K562 (cell line): ENCODE measurements around the gene UPP1. TPM values are rescaled to one million over a fixed set of nuclear protein-coding genes. Genes with fewer than 3 reads are reported as not detected.

Experiments used
- ATAC-seq: fragments of 200-7000 bp; cut with Tn5 transposase; 3 replicates; pipeline ENCODE4 v1.9.1; 2020; ENCODE audit warnings: moderate library complexity
- BruUV-seq: library from RNA; stranded (reverse); fragments of 400-500 nt; replicated peaks from 2 replicates; lab custom pipeline; 2021; lab: Mats Ljungman, UMichigan
- CTCF ChIA-PET: fragments of 300-600 bp; formaldehyde crosslinking; extraction: SDS; loops from one replicate; lab custom pipeline; 2021; ENCODE audit warnings: low intra/inter-chr PET ratio; lab: Yijun Ruan, JAX
- POLR2A ChIA-PET: fragments of 300-600, 350-650 bp; sonication (Branson Sonifier 250); formaldehyde crosslinking; extraction: SDS; loops from one replicate; lab custom pipeline; 2021; ENCODE audit warnings: antibody characterized with exemption, inconsistent platforms; lab: Yijun Ruan, JAX
- DNase-seq, 4 experiments: peaks; one replicate each; pipeline versions ENCODE4 v3.0.0 to v3.0.0-alpha.2; 2011 to 2018; ENCODE audit warnings: low spot score in 3 of 4, mixed read lengths in 3 of 4; ENCODE audit errors: extremely low read depth in 1 of 4
- FAIRE-seq: peaks from 2 replicates; lab custom pipeline; 2011; peaks lifted over from hg19 to GRCh38; lab: Jason Lieb, UNC
- H2AFZ ChIP-seq: 2 replicates; pipeline ENCODE4 v1.6.0; 2011; ENCODE audit warnings: low read depth, low read length, control low read depth, inconsistent platforms
- H3K27ac ChIP-seq: fragments of 200-600 bp; 3 replicates; pipeline ENCODE4 v1.8.0; 2011; ENCODE audit warnings: low read depth, mild to moderate bottlenecking, control low read depth, inconsistent platforms, low read length, moderate library complexity, mixed read lengths; ENCODE audit errors: extremely low read depth
- H3K27me3 ChIP-seq, 2 experiments: fragments of 300-600 bp in 1 of 2; 2 replicates in 1 of 2; 3 replicates in 1 of 2; pipeline versions ENCODE4 v1.6.0 to v1.8.0; 2011; ENCODE audit warnings: inconsistent platforms in 2 of 2, low read length in 2 of 2, mild to moderate bottlenecking in 1 of 2, mixed read lengths in 1 of 2, moderate library complexity in 1 of 2; ENCODE audit not compliant: control insufficient read depth in 2 of 2, insufficient read depth in 2 of 2
- H3K36me3 ChIP-seq: fragments of 300-600 bp; 3 replicates; pipeline ENCODE4 v1.8.0; 2011; ENCODE audit warnings: mild to moderate bottlenecking, low read length, inconsistent platforms; ENCODE audit not compliant: control insufficient read depth, insufficient read depth
- H3K4me1 ChIP-seq, 2 experiments: fragments of 200-600 bp in 1 of 2; replicated peaks in 1 of 2; 2 replicates in 1 of 2; 3 replicates in 1 of 2; pipeline versions ENCODE4 v1.5.1 to v1.8.0; 2011; ENCODE audit warnings: inconsistent platforms in 2 of 2, low read length in 2 of 2, mild to moderate bottlenecking in 1 of 2, mixed read lengths in 1 of 2, moderate library complexity in 1 of 2; ENCODE audit not compliant: control insufficient read depth in 2 of 2, insufficient read depth in 2 of 2
- H3K4me2 ChIP-seq: 2 replicates; pipeline ENCODE4 v1.6.1; 2011; ENCODE audit warnings: low read length, control low read depth, inconsistent platforms, mixed read lengths; ENCODE audit not compliant: insufficient read depth
- H3K4me3 ChIP-seq: fragments of 200-600 bp; sonication (generic), shearing (Covaris generic); 2 replicates; pipeline ENCODE4 v1.5.1; 2016; ENCODE audit warnings: control low read depth, inconsistent platforms
- H3K79me2 ChIP-seq: fragments of 200-600 bp; 3 replicates; pipeline ENCODE4 v1.8.0; 2011; ENCODE audit warnings: low read length, inconsistent platforms; ENCODE audit not compliant: control insufficient read depth, insufficient read depth
- H3K9ac ChIP-seq, 2 experiments: 2 replicates each; pipeline versions ENCODE4 v1.6.0 to v1.6.1; 2011; ENCODE audit warnings: low read depth in 2 of 2, low read length in 2 of 2, control low read depth in 1 of 2, inconsistent platforms in 1 of 2, mild to moderate bottlenecking in 1 of 2, mixed read lengths in 1 of 2; ENCODE audit not compliant: insufficient read depth in 1 of 2
- H3K9me1 ChIP-seq: one replicate; pipeline ENCODE4 v1.6.0; 2011; ENCODE audit warnings: inconsistent platforms, mild to moderate bottlenecking, low read length, moderate library complexity; ENCODE audit not compliant: control insufficient read depth, insufficient read depth
- H3K9me3 ChIP-seq: replicated peaks from 2 replicates; pipeline ENCODE4 v1.5.1; 2011; ENCODE audit warnings: low read depth, low read length, inconsistent platforms; ENCODE audit not compliant: control insufficient read depth, insufficient read depth
- H4K20me1 ChIP-seq: replicated peaks from 2 replicates; pipeline ENCODE4 v1.6.1; 2011; ENCODE audit warnings: low read length, inconsistent platforms, mixed read lengths; ENCODE audit not compliant: control insufficient read depth, insufficient read depth
- ARID1B ChIP-seq: fragments of 450-650 bp; IDR thresholded peaks from 2 replicates; pipeline ENCODE4 v1.6.1; 2016; ENCODE audit warnings: antibody characterized with exemption, mild to moderate bottlenecking, inconsistent platforms
- CHCHD3 ChIP-seq: fragments of 250-450 bp; sonication (Bioruptor Pico); IDR thresholded peaks from 2 replicates; pipeline ENCODE4 v2.1.2; 2022; ENCODE audit warnings: mild to moderate bottlenecking
- CREB1 ChIP-seq, 2 experiments: sonication (generic) in 1 of 2; formaldehyde crosslinking in 1 of 2; IDR thresholded peaks; 2 replicates each; pipeline versions ENCODE4 v1.6.1 to v1.8.0; 2012 to 2022; ENCODE audit warnings: inconsistent platforms in 1 of 2, mild to moderate bottlenecking in 1 of 2, missing genetic modification reagents in 1 of 2, moderate library complexity in 1 of 2
- EWSR1 ChIP-seq: fragments of 450-650 bp; IDR thresholded peaks from 2 replicates; pipeline ENCODE4 v1.6.1; 2018; ENCODE audit warnings: borderline replicate concordance, mild to moderate bottlenecking, low read depth, moderate library complexity; ENCODE audit not compliant: partially characterized antibody
- ILF3 ChIP-seq: fragments of 450-650 bp; IDR thresholded peaks from 2 replicates; pipeline ENCODE4 v1.6.1; 2018; ENCODE audit warnings: antibody characterized with exemption, mild to moderate bottlenecking, moderate library complexity, borderline replicate concordance
- MED1 ChIP-seq: sonication (generic); formaldehyde crosslinking; IDR thresholded peaks from 2 replicates; pipeline ENCODE4 v1.8.1; 2023; ENCODE audit warnings: missing genetic modification reagents, borderline replicate concordance
- MTA2 ChIP-seq: fragments of 450-650 bp; IDR thresholded peaks from 2 replicates; pipeline ENCODE4 v1.6.1; 2016; ENCODE audit warnings: low read depth
- TAF9B ChIP-seq: fragments of 450-650 bp; IDR thresholded peaks from 2 replicates; pipeline ENCODE4 v1.6.1; 2018; ENCODE audit warnings: mild to moderate bottlenecking; ENCODE audit not compliant: partially characterized antibody
- ZNF785 ChIP-seq: fragments of 250-450 bp; sonication (Bioruptor Pico); IDR thresholded peaks from 2 replicates; pipeline ENCODE4 v1.4.0; 2020; ENCODE audit warnings: mild to moderate bottlenecking
- WGBS: fragments of 100-300 bp; shearing (Covaris generic); methylation state at CpG from one replicate; pipeline ENCODE4 v1.1.6; 2016; ENCODE audit warnings: low coverage, mixed read lengths; ENCODE audit not compliant: insufficient coverage; ENCODE audit errors: missing lambda C conversion rate; 5-methylcytosine and 5-hydroxymethylcytosine counted together
- in situ Hi-C: fragments of 300-500 bp; cut with MboI; formaldehyde crosslinking; loops from 4 replicates; pipeline ENCODE4 v1.15.0; 2018; ENCODE audit warnings: inconsistent platforms, mixed read lengths
- intact Hi-C: fragments of 100-400 bp; cut with micrococcal nuclease; formaldehyde crosslinking; loops from 2 replicates; pipeline ENCODE4 v1.14.2; 2022
- polyA plus RNA-seq, 8 experiments: library from polyadenylated mRNA; depleted of rRNA in 4 of 8; stranded (reverse) in 5 of 8; unstranded in 3 of 8; fragments of >200 nt; fragmentation: Nextera tagmentation in 2 of 8; fragmentation: Illumina TruSeq in 1 of 8; extraction: Ambion mirVana in 2 of 8; extraction: Trizol in 1 of 8; gene quantifications; 2 replicates each; pipeline versions ENCODE4 v1.2.1 to v1.2.3, GENCODE V29; 2011 to 2014; ENCODE audit warnings: inconsistent platforms in 1 of 8, missing spikeins in 1 of 8
- total RNA-seq, 7 experiments: library from RNA; depleted of rRNA in 6 of 7; stranded (reverse); fragments of >200 nt in 6 of 7; fragmentation: Illumina TruSeq in 2 of 7; extraction: Trizol in 2 of 7; gene quantifications; 2 replicates each; pipeline versions ENCODE4 v1.2.1 to v1.2.3, GENCODE V29; 2011 to 2021; ENCODE audit warnings: low replicate concordance in 1 of 7
- TF ChIP-seq, protein P1 (sequence below), 2 experiments: fragments of 450-650 bp; formaldehyde crosslinking in 1 of 2; IDR thresholded peaks; 2 replicates each; pipeline versions ENCODE4 v1.4.0 to v1.6.1; 2014 to 2020; ENCODE audit warnings: mild to moderate bottlenecking in 2 of 2, borderline replicate concordance in 1 of 2, low read depth in 1 of 2
- TF ChIP-seq, protein P2 (sequence below): sonication (generic); formaldehyde crosslinking; IDR thresholded peaks from 2 replicates; pipeline ENCODE4 v1.9.0; 2022; ENCODE audit warnings: mild to moderate bottlenecking, missing genetic modification reagents
- TF ChIP-seq, protein P3 (sequence below): fragments of 450-650 bp; conservative IDR thresholded peaks from 2 replicates; pipeline ENCODE4 v1.6.1; 2016; ENCODE audit warnings: missing genetic modification characterization, low read depth, mild to moderate bottlenecking, control low read depth, missing compliant biosample characterization

The UPP1 gene
- total and polyA plus RNA-seq, 9 of the 15 experiments (the other 6 are each of a cell fraction or from before 2014, with no cell fraction given) = 0.38 to 2.4 (median 0.61) TPM

DNA sequence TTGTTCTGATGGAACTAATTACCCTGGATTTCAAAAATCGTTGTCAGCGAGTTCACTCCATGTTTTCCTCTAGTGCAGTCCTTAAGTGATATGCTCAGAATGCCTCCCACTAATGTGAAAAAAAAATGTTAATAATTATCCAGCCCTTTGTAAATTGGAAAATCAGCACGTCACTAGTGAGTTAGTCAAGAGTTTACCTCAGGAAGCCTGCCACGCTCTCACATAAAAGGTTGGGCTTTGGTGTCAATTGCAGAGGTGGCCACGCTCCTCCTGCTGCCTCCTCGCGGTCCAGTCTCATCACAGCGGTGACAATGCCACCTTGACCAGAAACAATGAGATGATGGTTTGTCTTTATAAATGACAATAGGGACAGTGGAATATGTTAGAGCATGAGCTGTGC lies 22.5 kb downstream of the UPP1 start:
- H3K4me3 ChIP-seq = no peak overlapping the region
- FAIRE-seq = no peak
- peaks cover 0 to 4% of the 10 kb centered on the region in 2 experiments; a peak in 1 of 5 replicates for H3K4me1 ChIP-seq
- 3% methylated on average over 8 of the region's 8 CpGs for WGBS
- BruUV-seq = no TSS peak
- peaks cover 0 to 32% of the 10 kb centered on the region in 2 experiments; a peak in 2 of 5 replicates for H3K27me3 ChIP-seq
- H2AFZ ChIP-seq = no peak overlapping the region
- H3K9me3 ChIP-seq = no peaks in the 10 kb centered on the region
- H3K36me3 ChIP-seq = no peaks in the 10 kb centered on the region
- H3K4me2 ChIP-seq = no peak overlapping the region
- no peaks in the 10 kb centered on the region for H3K9me1 ChIP-seq
- POLR2A ChIA-PET = no interaction called here
- no peak overlapping the region for H3K9ac ChIP-seq
- CTCF ChIA-PET = interaction anchor here (5.2 kb wide), 1 partner anchor 166 kb away, joined by 39 read pairs; no protein-coding TSS in a partner anchor
- peaks cover 5% of the 10 kb centered on the region for H4K20me1 ChIP-seq
- intact Hi-C loops (loop anchor here (10.0 kb wide), 1 partner anchor 847 kb away; no protein-coding TSS in a partner anchor), in situ Hi-C loops (loop anchor here (5.0 kb wide), 1 partner anchor 169 kb away; no protein-coding TSS in a partner anchor)
- H3K79me2 ChIP-seq = no peaks in the 10 kb centered on the region
- no peak for ATAC-seq
- DNase-seq = no peak
- no peak overlapping the region for H3K27ac ChIP-seq
- TF ChIP-seq ARID1B = no peak
- TF ChIP-seq ILF3 = no peak
- TF ChIP-seq, protein P1, sequence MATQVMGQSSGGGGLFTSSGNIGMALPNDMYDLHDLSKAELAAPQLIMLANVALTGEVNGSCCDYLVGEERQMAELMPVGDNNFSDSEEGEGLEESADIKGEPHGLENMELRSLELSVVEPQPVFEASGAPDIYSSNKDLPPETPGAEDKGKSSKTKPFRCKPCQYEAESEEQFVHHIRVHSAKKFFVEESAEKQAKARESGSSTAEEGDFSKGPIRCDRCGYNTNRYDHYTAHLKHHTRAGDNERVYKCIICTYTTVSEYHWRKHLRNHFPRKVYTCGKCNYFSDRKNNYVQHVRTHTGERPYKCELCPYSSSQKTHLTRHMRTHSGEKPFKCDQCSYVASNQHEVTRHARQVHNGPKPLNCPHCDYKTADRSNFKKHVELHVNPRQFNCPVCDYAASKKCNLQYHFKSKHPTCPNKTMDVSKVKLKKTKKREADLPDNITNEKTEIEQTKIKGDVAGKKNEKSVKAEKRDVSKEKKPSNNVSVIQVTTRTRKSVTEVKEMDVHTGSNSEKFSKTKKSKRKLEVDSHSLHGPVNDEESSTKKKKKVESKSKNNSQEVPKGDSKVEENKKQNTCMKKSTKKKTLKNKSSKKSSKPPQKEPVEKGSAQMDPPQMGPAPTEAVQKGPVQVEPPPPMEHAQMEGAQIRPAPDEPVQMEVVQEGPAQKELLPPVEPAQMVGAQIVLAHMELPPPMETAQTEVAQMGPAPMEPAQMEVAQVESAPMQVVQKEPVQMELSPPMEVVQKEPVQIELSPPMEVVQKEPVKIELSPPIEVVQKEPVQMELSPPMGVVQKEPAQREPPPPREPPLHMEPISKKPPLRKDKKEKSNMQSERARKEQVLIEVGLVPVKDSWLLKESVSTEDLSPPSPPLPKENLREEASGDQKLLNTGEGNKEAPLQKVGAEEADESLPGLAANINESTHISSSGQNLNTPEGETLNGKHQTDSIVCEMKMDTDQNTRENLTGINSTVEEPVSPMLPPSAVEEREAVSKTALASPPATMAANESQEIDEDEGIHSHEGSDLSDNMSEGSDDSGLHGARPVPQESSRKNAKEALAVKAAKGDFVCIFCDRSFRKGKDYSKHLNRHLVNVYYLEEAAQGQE (IDR thresholded peaks at IDR 0.05; ENCODE audit: borderline replicate concordance) = no peak
- TF ChIP-seq, protein P1 (CRISPR knock-in tag; IDR thresholded peaks at IDR 0.05; ENCODE audit: low read depth) = no peak
- TF ChIP-seq MTA2 = no peak
- TF ChIP-seq CHCHD3 (CRISPR knock-in tag) = no peak
- TF ChIP-seq, protein P2, sequence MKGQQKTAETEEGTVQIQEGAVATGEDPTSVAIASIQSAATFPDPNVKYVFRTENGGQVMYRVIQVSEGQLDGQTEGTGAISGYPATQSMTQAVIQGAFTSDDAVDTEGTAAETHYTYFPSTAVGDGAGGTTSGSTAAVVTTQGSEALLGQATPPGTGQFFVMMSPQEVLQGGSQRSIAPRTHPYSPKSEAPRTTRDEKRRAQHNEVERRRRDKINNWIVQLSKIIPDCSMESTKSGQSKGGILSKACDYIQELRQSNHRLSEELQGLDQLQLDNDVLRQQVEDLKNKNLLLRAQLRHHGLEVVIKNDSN = no peak
- no peak for TF ChIP-seq CREB1 (IDR thresholded peaks at IDR 0.05)
- TF ChIP-seq CREB1 (CRISPR knock-in tag; IDR thresholded peaks at IDR 0.05) = no peak
- TF ChIP-seq, protein P3, sequence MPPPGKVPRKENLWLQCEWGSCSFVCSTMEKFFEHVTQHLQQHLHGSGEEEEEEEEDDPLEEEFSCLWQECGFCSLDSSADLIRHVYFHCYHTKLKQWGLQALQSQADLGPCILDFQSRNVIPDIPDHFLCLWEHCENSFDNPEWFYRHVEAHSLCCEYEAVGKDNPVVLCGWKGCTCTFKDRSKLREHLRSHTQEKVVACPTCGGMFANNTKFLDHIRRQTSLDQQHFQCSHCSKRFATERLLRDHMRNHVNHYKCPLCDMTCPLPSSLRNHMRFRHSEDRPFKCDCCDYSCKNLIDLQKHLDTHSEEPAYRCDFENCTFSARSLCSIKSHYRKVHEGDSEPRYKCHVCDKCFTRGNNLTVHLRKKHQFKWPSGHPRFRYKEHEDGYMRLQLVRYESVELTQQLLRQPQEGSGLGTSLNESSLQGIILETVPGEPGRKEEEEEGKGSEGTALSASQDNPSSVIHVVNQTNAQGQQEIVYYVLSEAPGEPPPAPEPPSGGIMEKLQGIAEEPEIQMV (tag) = no peak
- TF ChIP-seq TAF9B = no peak
- no peak for TF ChIP-seq EWSR1
- TF ChIP-seq ZNF785 (CRISPR knock-in tag) = no peak
- no peak for TF ChIP-seq MED1 (CRISPR knock-in tag)
